Calu3 (cell line): ENCODE measurements around the gene SCAP. TPM values are rescaled to one million over a fixed set of nuclear protein-coding genes. Genes with fewer than 3 reads are reported as not detected.

Experiments
- BruUV-seq: library from RNA; stranded (reverse); fragments of 400-500 nt; replicated peaks from 2 replicates; lab custom pipeline; 2021; lab: Mats Ljungman, UMichigan
- CTCF ChIA-PET: fragments of 300-600 bp; sonication (Branson Sonifier 250); formaldehyde crosslinking; loops from one replicate; lab custom pipeline; 2022; ENCODE audit warnings: antibody characterized with exemption; lab: Charles Lee
- DNase-seq: peaks from one replicate; pipeline ENCODE4 v3.0.0; 2022
- H3K27ac Mint-ChIP-seq: one replicate; pipeline ENCODE4 v1.8.0; 2022; ENCODE audit warnings: mixed read lengths; ENCODE audit not compliant: unreplicated experiment
- H3K27me3 Mint-ChIP-seq: one replicate; pipeline ENCODE4 v1.8.0; 2022; ENCODE audit warnings: mixed read lengths; ENCODE audit not compliant: unreplicated experiment
- H3K36me3 Mint-ChIP-seq: one replicate; pipeline ENCODE4 v1.8.0; 2022; ENCODE audit warnings: mild to moderate bottlenecking, moderate library complexity, mixed read lengths; ENCODE audit not compliant: insufficient read depth, unreplicated experiment
- H3K4me1 Mint-ChIP-seq: one replicate; pipeline ENCODE4 v1.8.0; 2022; ENCODE audit warnings: mild to moderate bottlenecking, low read depth, mixed read lengths; ENCODE audit not compliant: unreplicated experiment
- H3K4me3 Mint-ChIP-seq: one replicate; pipeline ENCODE4 v1.8.0; 2022; ENCODE audit warnings: mild to moderate bottlenecking, low read depth, moderate library complexity, mixed read lengths; ENCODE audit not compliant: unreplicated experiment
- H3K9me3 Mint-ChIP-seq: one replicate; pipeline ENCODE4 v1.8.0; 2022; ENCODE audit warnings: low read depth, mixed read lengths; ENCODE audit not compliant: unreplicated experiment
- intact Hi-C: fragments of 100-400 bp; cut with micrococcal nuclease; formaldehyde crosslinking; loops from one replicate; pipeline ENCODE4 v1.10.0; 2022; ENCODE audit not compliant: unreplicated experiment
- total RNA-seq: library from RNA; stranded (reverse); gene quantifications from 2 replicates; pipeline ENCODE4 v1.2.3, GENCODE V29; 2022
- TF ChIP-seq, protein P1 (sequence below): fragments of 200-600 bp; IDR thresholded peaks from one replicate; pipeline ENCODE4 v1.8.0; 2022; ENCODE audit warnings: antibody characterized with exemption; ENCODE audit not compliant: unreplicated experiment

The SCAP gene
- total RNA-seq, 1 experiment from 2014 or later: 74.2 TPM

DNA sequence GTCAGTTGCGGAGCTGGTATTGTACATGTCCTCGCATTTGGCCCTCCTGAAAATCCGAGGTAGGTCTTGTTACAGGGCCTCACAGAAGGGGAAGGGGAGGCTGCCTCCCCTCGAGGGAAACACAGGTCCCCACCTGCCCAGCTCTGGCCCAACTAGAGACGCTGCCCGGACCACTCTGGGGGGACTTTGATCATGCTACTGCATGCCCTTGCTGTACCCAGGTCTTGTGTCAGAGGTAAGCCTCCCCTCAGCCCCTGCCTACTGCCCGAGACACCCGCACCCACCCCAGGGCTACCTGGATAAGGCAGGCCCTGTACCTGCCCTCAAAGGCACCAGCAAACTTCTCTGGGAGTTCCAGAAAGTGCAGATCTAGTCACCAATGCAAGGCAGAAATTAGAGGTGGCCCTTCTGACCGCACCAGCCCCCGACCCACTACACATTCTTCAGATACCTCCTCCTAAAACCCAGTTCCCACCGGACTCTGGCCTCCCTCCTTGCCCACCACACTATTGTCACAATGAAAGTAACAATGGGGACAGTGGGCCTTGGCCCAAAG, 981 bp upstream of the SCAP start:
- Mint-ChIP-seq H3K9me3 (no peaks in the 10 kb centered on the region), H3K4me3 (no peak overlapping the region), H3K27ac (no peak overlapping the region), H3K27me3 (no peaks in the 10 kb centered on the region), H3K36me3 (peaks cover 32% of the 10 kb centered on the region), H3K4me1 (peaks cover 9% of the 10 kb centered on the region)
- DNase-seq: no peak
- no TSS peak for BruUV-seq
- CTCF ChIA-PET: interaction anchor here (0.6 to 2.4 kb wide), 3 partner anchors 20 to 82 kb away, joined by 3 to 20 read pairs (median 5); no protein-coding TSS in a partner anchor
- TF ChIP-seq, protein P1, sequence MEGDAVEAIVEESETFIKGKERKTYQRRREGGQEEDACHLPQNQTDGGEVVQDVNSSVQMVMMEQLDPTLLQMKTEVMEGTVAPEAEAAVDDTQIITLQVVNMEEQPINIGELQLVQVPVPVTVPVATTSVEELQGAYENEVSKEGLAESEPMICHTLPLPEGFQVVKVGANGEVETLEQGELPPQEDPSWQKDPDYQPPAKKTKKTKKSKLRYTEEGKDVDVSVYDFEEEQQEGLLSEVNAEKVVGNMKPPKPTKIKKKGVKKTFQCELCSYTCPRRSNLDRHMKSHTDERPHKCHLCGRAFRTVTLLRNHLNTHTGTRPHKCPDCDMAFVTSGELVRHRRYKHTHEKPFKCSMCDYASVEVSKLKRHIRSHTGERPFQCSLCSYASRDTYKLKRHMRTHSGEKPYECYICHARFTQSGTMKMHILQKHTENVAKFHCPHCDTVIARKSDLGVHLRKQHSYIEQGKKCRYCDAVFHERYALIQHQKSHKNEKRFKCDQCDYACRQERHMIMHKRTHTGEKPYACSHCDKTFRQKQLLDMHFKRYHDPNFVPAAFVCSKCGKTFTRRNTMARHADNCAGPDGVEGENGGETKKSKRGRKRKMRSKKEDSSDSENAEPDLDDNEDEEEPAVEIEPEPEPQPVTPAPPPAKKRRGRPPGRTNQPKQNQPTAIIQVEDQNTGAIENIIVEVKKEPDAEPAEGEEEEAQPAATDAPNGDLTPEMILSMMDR: no peak
- intact Hi-C loops: no loop called here

DNA sequence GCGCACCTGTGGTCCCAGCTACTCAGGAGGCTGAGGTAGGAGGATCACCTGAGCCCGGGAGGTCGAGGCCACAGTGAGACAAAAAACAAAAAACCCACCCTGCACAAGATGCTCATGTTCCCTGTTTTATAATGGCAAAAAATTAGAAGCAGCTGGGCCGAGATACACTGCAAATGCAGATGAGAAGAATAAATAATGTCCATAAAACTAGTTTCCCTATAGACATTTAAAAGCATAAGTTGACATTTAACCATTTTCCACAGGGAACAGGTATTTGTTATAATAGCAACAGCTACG, 537 bp upstream of the SCAP start:
- DNase-seq: no peak
- TF ChIP-seq, protein P1: no peak
- CTCF ChIA-PET: interaction anchor here (0.6 to 2.4 kb wide), 3 partner anchors 20 to 81 kb away, joined by 3 to 20 read pairs (median 5); no protein-coding TSS in a partner anchor
- Mint-ChIP-seq H3K9me3 (no peaks in the 10 kb centered on the region), H3K27me3 (no peaks in the 10 kb centered on the region), H3K27ac (no peak overlapping the region), H3K4me1 (peaks cover 9% of the 10 kb centered on the region), H3K4me3 (peak overlapping the region; percentile 99), H3K36me3 (peaks cover 32% of the 10 kb centered on the region)
- intact Hi-C loops: no loop called here
- no TSS peak for BruUV-seq

DNA sequence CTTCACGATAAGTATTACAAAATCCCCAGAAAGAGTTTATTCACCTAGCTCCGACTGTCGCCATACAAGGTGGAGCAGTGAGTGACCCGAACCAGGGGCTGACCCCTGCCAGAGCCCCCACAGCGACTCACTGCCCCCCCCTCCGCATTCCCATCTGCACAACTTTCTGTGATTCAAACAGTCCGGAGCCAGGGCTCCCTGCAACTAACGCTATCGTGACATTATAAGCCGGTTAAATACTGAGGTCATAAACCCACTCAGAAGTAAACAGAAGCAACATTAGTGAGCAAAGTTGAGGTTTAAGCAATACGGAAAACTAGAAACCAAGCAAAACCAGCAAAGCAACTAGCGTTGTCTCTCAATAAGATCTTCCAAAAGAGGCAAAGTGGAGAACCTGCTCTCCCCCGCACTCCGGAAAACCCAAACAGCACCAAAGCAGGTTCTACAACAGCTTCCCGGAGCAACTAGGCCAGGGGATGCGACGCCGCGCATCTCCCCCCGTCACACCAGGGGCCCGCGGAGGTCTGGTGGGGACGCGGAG, 642 bp downstream of the SCAP start:
- peak overlapping the region; percentile 99 for H3K4me3 Mint-ChIP-seq
- CTCF ChIA-PET: interaction anchor here (1.1 to 2.4 kb wide), 4 partner anchors 32 to 95 kb away, joined by 3 to 20 read pairs (median 3); partner anchors contain the start of gene PTPN23
- peaks cover 32% of the 10 kb centered on the region for H3K36me3 Mint-ChIP-seq
- no peaks in the 10 kb centered on the region for H3K9me3 Mint-ChIP-seq
- TF ChIP-seq, protein P1: no peak
- DNase-seq: no peak
- BruUV-seq: no TSS peak
- peaks cover 9% of the 10 kb centered on the region for H3K4me1 Mint-ChIP-seq
- H3K27ac Mint-ChIP-seq: peak overlapping the region; percentile 84
- no peaks in the 10 kb centered on the region for H3K27me3 Mint-ChIP-seq
- intact Hi-C loops: loop anchor here (2.0 kb wide), 1 partner anchor 54 kb away; no protein-coding TSS in a partner anchor

DNA sequence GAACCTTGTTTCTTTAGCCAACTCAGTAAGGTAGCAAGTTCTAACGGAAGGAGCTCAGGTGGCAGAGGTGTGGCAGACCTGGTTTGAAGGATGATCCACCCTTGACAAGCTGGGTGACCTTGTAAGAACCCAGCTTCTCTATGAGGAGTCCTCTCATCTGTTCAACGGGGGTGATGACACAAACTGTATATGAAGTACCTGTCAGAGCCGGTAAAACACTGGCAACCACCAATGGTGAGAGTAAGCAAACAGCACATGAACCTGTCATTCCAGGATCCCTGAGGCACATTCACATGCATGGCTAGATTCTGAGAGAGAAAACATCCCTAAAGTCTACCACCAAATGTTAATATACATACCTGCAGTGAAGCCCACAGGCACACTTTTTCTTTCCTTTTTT, 2.4 kb downstream of the SCAP start:
- Mint-ChIP-seq H3K27ac (no peak overlapping the region), H3K27me3 (no peaks in the 10 kb centered on the region), H3K4me1 (peaks cover 9% of the 10 kb centered on the region), H3K9me3 (no peaks in the 10 kb centered on the region), H3K4me3 (peak overlapping the region; percentile 58), H3K36me3 (peaks cover 32% of the 10 kb centered on the region)
- BruUV-seq: no TSS peak
- DNase-seq: no peak
- TF ChIP-seq, protein P1: no peak
- intact Hi-C loops: no loop called here
- CTCF ChIA-PET: no interaction called here
